Measurements from ENCODE around the gene TPCN1. TPM values are rescaled to one million over a fixed set of nuclear protein-coding genes. Genes with fewer than 3 reads are reported as not detected.

TPCN1 gene
- total and polyA plus RNA-seq, 2 of the 8 experiments (the other 6 are each of a cell fraction or from before 2014, with no cell fraction given): 14.9 to 21.4 TPM

GRCh38 chr12:113298861-113299545 lies 77.7 kb downstream of the TPCN1 start:
- 89% methylated on average over 20 of the region's 20 CpGs; no CpG with 5 or more reads in 1 of the 2 experiments for WGBS, 2 experiments (ENCODE audit: extremely low coverage in 1 of 2, insufficient coverage in 1 of 2, insufficient read length in 1 of 2, insufficient replicate concordance in 2 of 2, low coverage in 1 of 2, low lambda C conversion rate in 2 of 2, missing lambda C conversion rate in 1 of 2)
- H3K27ac ChIP-seq (ENCODE audit: low read depth, low read length): no peak overlapping the region
- no peak for TF ChIP-seq ATF2 (IDR thresholded peaks at IDR 0.05; ENCODE audit: low read length)
- no peak for TF ChIP-seq RNF2 (IDR thresholded peaks at IDR 0.05; ENCODE audit: borderline replicate concordance, low read depth, low read length, missing control alignments, poor library complexity, severe bottlenecking)
- TF ChIP-seq POU5F1 (IDR thresholded peaks at IDR 0.05; ENCODE audit: low read depth, low read length): no peak
- no peak for TF ChIP-seq HDAC2 (IDR thresholded peaks at IDR 0.05; ENCODE audit: borderline replicate concordance in 1 of 2, low read depth in 2 of 2, low read length in 2 of 2)
- TF ChIP-seq POLR2A (IDR thresholded peaks at IDR 0.05; ENCODE audit: control extremely low read depth in 1 of 2, low read depth in 2 of 2, low read length in 2 of 2): no peak
- TF ChIP-seq EGR1 (IDR thresholded peaks at IDR 0.05; ENCODE audit: borderline replicate concordance, low read depth, low read length): no peak
- no peak for TF ChIP-seq SAP30 (IDR thresholded peaks at IDR 0.05; ENCODE audit: insufficient read depth, insufficient replicate concordance, low read length)
- TF ChIP-seq RAD21 (IDR thresholded peaks at IDR 0.05 in 1 of 2, conservative IDR thresholded peaks at IDR 0.05 in 1 of 2; ENCODE audit: low read depth in 2 of 2, low read length in 2 of 2): no peak
- no peak for TF ChIP-seq SIRT6 (IDR thresholded peaks at IDR 0.05; ENCODE audit: low read length)

More at GRCh38 chr12:113298861-113299545, 77.7 kb downstream of the TPCN1 start:
- Histone ChIP-seq H2BK15ac (ENCODE audit: low read length) (peak overlapping the region; percentile 99; the same call in 1 of the 2 replicates), H3K23me2 (ENCODE audit: low read depth, low read length) (peaks cover 1% of the 10 kb centered on the region; the same call in 1 of the 2 replicates), H3K79me2 (ENCODE audit: control insufficient read depth in 1 of 2, insufficient read depth in 2 of 2, low read length in 2 of 2) (no peaks in the 10 kb centered on the region), H3K4me2 (ENCODE audit: insufficient read depth in 1 of 2, low read depth in 2 of 2, low read length in 2 of 2) (no peak overlapping the region), H3K36me3 (ENCODE audit: control insufficient read depth in 2 of 4, insufficient read depth in 4 of 4, low read length in 3 of 4) (no peaks in the 10 kb centered on the region), H3K9me3 (ENCODE audit: insufficient read depth in 2 of 2, low read depth in 1 of 2, low read length in 1 of 2) (no peaks in the 10 kb centered on the region), H3K4ac (replicated peaks; ENCODE audit: insufficient read length, low read depth, low read length) (peak overlapping the region; percentile 65), H3K9ac (replicated peaks in 1 of 4; ENCODE audit: extremely low read depth in 1 of 4, low read depth in 3 of 4, low read length in 3 of 4) (no peak overlapping the region; a peak in 1 of 7 replicates), H3K14ac (ENCODE audit: insufficient read length) (no peak overlapping the region), H3K56ac (replicated peaks; ENCODE audit: insufficient read length, low read depth, low read length) (no peak overlapping the region), H2BK20ac (ENCODE audit: low read length) (no peak overlapping the region), H3K18ac (ENCODE audit: extremely low read depth, low read length) (peak overlapping the region; percentile 60), H3K79me1 (ENCODE audit: low read depth, low read length) (no peaks in the 10 kb centered on the region), H3K23ac (ENCODE audit: insufficient read length) (no peak overlapping the region), H4K8ac (ENCODE audit: extremely low read depth, insufficient read depth, low read length) (peak overlapping the region; percentile 86; the same call in 1 of the 2 replicates), H4K91ac (replicated peaks; ENCODE audit: insufficient read length, low read length) (peak overlapping the region; percentile 10), H4K20me1 (replicated peaks in 1 of 2; ENCODE audit: control insufficient read depth in 1 of 2, insufficient read depth in 2 of 2, low read length in 2 of 2) (peaks cover 0 to 2% of the 10 kb centered on the region in 2 experiments), H2AFZ (ENCODE audit: low read length) (no peak overlapping the region), H2AK5ac (ENCODE audit: low read depth, low read length) (peak overlapping the region; percentile 0), H2BK120ac (replicated peaks; ENCODE audit: low read depth, low read length) (no peak overlapping the region), H4K5ac (ENCODE audit: insufficient read length, low read depth, low read length) (no peak overlapping the region), H3K4me3 (ENCODE audit: extremely low read depth in 1 of 4, insufficient read depth in 2 of 4, low read depth in 3 of 4, low read length in 4 of 4) (no peak overlapping the region), H3K27me3 (replicated peaks in 1 of 4; ENCODE audit: control insufficient read depth in 3 of 4, extremely low read depth in 1 of 4, insufficient read depth in 3 of 4, low read length in 3 of 4) (no peaks in the 10 kb centered on the region), H2BK12ac (ENCODE audit: low read depth, low read length) (peak overlapping the region; percentile 30; the same call in 1 of the 2 replicates), H3K4me1 (replicated peaks in 1 of 4; ENCODE audit: control insufficient read depth in 3 of 4, insufficient read depth in 4 of 4, low read length in 3 of 4) (peaks cover 0 to 9% (median 8%) of the 10 kb centered on the region in 4 experiments; a peak in 5 of 7 replicates), H2BK5ac (ENCODE audit: low read depth, low read length) (peak overlapping the region; percentile 66; the same call in 1 of the 2 replicates)
- ChIA-PET CTCF (ENCODE audit: partially characterized antibody) (interaction anchor here (0.7 to 1.6 kb wide), 3 partner anchors 20 to 104 kb away, joined by 3 to 7 read pairs (median 3); no protein-coding TSS in a partner anchor), POLR2A (ENCODE audit: partially characterized antibody) (interaction anchor here (0.9 to 4.2 kb wide), 7 partner anchors 8 to 113 kb away, joined by 3 to 20 read pairs (median 4); partner anchors contain the start of genes DDX54 and RITA1)
- FAIRE-seq (no peak), DNase-seq (ENCODE audit: low read depth in 1 of 2, low spot score in 2 of 2) (no peak)

All from H1 (cell line).